ENCODE measurements around the gene CYP3A4.

GRCh38 chr7:99778880-99779279 is 5.1 kb downstream of the CYP3A4 start:
- TF ChIP-seq POLR2A (IDR thresholded peaks at IDR 0.05; ENCODE audit: low read depth, low read length) (no peak), POLR2AphosphoS5 (IDR thresholded peaks at IDR 0.05; ENCODE audit: low read depth, low read length) (no peak), TAF1 (IDR thresholded peaks at IDR 0.05; ENCODE audit: low read depth, low read length) (no peak), PAX5 (IDR thresholded peaks at IDR 0.05; ENCODE audit: insufficient read depth, low read length, severe bottlenecking) (no peak), POU2F2 (IDR thresholded peaks at IDR 0.05; ENCODE audit: low read depth, low read length) (no peak), SPI1 (IDR thresholded peaks at IDR 0.05; ENCODE audit: low read depth, low read length) (no peak)
